Stimulated activated CD8-positive, alpha-beta memory T cell treated with anti-CD3 and anti-CD28 coated beads, Interleukin-7, amount 100 ng/mL, for 1 hour (primary cell): ENCODE results near the gene ABHD15.
"Not testable (repeated sequence)": the region's sequence is repeated elsewhere in the genome, so short reads cannot be mapped to it uniquely, and the experiment has no call there.

Source experiments
- DNase-seq, 2 donors: peaks; one replicate each; pipeline ENCODE4 v3.0.0-alpha.2; 2020; ENCODE audit warnings: low read depth in 2 of 2

ABHD15 gene

GRCh38 chr17:29571486-29571882, 4.6 kb upstream of the ABHD15 start:
- no peak for DNase-seq

GRCh38 chr17:29570521-29570920, 3.7 kb upstream of the ABHD15 start:
- DNase-seq, result no peak

DNA sequence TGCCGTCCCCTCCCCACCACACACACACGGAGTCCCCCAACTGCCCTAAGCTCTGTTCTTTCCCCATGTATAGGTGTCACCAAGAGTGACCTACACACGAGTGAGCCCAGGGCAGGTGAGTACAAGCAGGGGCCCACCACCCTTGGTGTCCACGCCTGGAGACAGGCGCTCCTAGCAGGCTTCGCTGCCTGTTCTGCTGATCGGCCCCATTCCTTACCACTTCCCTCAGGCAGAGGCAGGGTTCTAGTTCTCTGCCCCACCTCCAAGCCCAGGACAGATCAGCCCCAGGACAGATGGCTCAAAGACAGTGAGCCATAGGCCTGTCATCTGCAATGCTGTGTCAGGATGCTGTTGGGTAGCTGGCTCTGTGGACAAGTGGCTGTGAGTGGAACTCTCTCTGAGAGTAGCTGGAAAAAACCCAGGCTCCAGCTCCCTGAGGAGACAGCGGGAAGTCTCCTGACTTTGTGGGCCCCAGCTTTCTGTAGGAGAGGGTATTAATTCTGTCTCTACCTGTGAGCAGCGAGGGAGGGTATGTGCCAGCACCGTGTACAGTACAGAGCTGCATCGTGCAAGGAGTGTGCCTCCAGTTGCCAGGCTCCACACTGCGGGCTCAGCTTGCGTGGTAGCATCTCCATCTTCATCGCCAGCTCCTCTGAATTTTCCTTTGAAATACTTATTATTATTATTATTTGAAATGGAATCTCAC, 2.6 kb upstream of the ABHD15 start:
- DNase-seq, result no peak

GRCh38 chr17:29568331-29569244, 1.8 kb upstream of the ABHD15 start, which contains the start of gene TP53I13:
Gene TP53I13, plus strand, starts transcription at chr17:29568701. Its CDS starts 58 bp downstream, at chr17:29568759.
- DNase-seq, result peak; percentile 84 to 85

DNA sequence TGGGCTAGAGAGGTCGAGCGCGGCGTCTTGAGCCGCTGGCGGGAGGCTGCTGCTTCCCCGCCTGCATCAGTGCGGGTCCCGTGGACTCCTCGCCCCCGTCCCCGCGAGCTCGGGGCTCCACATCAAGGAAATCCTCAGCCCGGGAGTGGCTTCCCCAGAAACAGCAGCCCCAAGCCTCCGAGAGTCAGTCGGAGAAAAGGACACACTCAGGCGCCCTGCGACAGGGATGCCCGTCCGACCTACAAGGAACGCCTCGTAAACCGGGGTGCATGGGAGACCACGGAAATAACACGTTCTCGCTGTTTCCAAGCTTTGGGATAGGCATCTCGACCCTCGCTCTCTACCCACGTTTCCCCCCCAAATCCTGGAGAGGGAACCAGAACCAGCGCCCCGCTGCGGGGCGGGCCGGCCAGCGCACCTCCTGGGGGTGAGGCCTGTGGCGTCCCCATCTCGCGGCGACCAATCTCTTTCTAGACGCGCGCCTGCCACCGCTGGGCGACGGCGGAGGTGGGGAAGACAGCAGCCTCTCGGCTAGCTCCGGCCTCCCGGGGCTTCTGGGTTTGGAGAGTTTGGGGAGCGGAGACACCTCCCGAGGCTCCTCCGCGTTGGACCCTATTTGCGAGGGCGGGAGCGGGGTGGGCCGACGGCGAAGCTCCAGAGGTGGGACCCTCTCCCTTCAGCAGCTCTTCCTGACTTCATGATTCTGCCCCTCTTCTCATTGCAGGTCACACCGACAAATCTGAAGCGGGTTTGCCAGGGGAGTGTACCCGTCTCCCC, 905 bp upstream of the ABHD15 start:
- DNase-seq, result peak; percentile 53 to 64

DNA sequence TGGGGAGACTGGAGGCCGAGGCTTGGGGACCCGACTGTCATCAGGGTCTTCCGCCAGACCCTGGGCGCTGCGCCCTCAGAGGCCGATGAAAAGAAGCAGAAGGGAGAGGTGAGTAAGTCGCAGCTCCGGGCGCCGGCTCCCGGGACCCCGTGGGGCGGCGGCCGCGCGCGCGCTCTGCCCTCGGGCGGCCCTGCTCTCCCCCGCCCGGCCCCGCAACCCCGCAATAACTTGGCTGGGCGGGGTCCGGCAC, 392 bp upstream of the ABHD15 start:
- DNase-seq, result no peak

- DNase-seq, result no peak
Measured at GRCh38 chr17:29565643-29566472, 979 bp downstream of the ABHD15 start.

DNA sequence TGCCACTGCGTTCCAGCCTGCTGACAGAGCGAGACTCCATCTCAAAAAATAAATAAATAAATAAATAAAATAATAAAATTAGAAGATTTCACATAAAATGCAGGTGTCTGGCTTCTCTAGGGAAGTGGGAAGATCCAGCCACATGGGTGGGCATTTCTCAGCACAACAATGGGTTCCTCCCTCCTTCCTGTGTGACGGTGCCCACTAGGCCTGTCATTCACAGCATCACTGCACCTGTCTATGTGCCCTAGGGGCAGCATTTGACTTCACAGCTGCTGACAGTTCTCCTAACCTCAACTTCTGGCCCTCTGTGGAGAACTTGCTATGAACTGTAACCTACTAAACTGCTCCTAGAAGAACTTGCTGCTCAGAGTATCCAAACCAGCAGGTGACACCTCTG, 3.0 kb downstream of the ABHD15 start:
- DNase-seq, result no peak

DNA sequence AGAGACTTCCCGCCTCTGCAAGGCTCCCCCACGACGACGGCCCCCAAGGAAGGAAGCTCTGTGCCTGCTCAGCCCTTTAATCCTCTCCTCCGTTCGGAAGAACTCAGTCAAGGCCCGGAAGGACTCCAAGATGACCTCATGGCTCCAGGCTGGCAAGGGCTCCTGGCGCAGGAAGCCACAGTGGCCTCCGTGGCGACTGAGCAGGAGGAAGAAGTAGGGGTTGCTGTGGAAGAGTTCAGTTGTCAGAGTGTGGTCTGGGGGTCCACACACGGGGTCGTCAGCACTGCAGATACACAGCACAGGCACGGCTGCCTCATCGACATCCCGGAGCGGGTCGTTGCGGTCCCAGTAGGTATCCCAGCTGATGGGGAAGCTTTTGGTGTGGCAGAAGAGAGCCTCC, 4.2 kb downstream of the ABHD15 start:
- DNase-seq, result no peak

GRCh38 chr17:29561554-29562517, 5.0 kb downstream of the ABHD15 start:
- no peak for DNase-seq

- no peak for DNase-seq
Measured at GRCh38 chr17:29560316-29560715, 6.5 kb downstream of the ABHD15 start.

- no peak for DNase-seq
Measured at GRCh38 chr17:29559640-29560039, 7.2 kb downstream of the ABHD15 start.

GRCh38 chr17:29558139-29558538, 8.7 kb downstream of the ABHD15 start:
- DNase-seq, result not testable (repeated sequence)

DNA sequence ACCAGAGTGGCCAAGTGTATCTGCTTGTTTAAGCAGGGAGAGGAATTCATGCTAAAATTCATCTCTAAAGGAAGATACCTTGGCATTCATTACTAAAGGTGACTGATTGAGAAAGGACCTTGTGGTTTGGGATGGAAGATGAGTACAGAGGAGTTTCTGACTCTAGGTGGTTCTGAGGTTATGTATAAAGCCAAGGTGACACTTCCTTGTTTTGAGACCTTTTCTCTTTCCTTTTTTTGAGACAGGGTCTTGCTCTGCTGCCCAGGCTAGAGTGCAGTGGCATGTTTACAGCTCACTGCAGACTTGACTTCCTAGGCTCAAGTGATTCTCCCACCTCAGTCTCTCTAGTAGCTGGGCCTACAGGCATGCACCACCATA, 9.1 kb downstream of the ABHD15 start:
- no peak for DNase-seq

- no peak for DNase-seq
Measured at GRCh38 chr17:29557085-29557738, 9.6 kb downstream of the ABHD15 start.

- DNase-seq, result no peak
Measured at GRCh38 chr17:29555840-29556239, 11.0 kb downstream of the ABHD15 start.

DNA sequence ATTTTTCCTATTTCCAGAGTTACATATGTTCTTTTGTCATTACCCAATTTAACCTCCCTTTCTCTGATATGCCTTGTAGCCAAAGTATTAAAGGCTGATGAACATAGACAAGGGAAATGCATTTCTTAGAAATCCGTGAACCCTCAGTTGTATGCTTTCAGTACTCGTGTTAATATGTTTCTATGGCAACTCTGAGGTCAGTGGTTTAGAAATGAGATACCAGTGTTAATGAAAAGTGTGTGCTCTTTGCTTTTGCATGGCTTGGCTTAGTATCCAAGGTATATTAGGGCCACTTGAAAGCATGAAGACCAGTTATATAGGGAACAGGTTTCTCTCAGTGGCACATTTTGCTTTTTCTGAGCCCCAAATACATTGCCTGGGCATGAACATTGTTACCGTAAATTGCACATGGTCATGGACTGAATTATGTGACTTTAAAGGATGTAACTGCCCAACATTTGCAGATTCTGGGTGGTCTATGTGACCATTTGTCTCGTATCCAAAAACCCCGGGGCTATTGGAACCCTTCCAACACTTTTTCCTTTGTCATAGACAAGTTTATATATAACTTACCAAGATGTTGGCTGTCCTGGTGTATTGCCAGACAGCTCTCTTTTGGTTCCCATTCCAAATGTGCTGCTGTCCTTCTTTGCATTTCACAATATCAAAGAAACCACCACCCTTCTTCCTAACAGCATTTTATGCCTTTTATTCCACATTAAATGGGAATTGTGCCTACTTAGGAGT, 17.5 kb downstream of the ABHD15 start:
- DNase-seq, result no peak

DNA sequence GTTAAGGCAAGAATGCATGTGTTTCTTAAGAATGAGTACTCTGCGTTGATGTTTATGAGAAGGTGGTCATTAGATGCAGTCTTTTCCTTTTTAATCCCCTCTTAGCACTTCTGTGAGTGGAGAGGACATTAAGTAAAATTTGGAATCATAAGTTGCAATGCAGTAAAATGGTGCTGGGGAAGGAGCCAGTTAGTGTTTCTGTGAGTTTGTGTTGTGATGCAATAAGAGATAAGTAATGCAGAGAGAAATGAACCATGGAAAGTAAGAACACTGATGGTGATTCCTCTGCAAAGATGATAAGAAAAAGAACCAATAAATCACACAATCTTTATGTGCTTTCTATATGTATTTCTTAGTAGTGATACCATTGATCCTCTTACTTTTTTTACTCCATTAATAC, 20.0 kb downstream of the ABHD15 start:
- no peak for DNase-seq

GRCh38 chr17:29546085-29546484, 20.8 kb downstream of the ABHD15 start:
- DNase-seq, result no peak
